Head of caudate nucleus (tissue), 42 donors: ENCODE data around the gene EFCAB12.

ENCODE experiments used
- DNase-seq, 42 donors: peaks; one replicate each; pipeline versions ENCODE4 v3.0.0 to v3.0.0-alpha.2; 2020 to 2021; ENCODE audit warnings: mixed read lengths in 7 of 42
- intact Hi-C: fragments of 100-400 bp; cut with DNase I; formaldehyde crosslinking; loops from one replicate; pipeline ENCODE4 v1.15.0; 2022

Gene EFCAB12

DNA sequence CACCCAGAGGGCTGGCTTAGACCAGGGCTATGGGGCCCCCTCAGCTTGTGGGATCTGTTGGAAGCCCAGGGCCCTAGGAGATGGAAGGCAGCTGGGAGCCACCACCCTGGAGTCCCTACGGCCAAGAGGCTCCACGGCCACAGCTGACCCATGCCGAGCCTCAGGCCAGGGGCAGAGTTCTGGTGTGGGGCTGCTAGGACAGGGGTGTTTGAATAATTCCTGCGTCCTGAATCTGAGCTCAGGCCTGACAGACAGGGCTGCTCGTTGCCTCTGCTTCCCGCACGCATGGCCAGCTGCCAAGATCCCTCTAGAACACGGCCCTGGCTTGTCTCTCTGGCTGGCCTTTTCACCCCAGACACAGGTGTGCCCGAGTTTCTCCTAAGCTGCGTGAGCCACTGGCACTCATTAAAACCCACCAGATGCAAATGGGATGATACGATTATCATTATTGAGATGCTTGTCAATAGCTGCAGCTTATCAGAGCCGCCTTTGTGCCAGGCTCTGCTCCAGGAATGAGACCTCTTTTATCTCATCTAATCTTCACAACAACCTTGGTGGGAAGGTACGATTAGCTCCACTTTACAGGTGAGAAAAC is 70.2 kb downstream of the EFCAB12 start:
- no peak for DNase-seq

DNA sequence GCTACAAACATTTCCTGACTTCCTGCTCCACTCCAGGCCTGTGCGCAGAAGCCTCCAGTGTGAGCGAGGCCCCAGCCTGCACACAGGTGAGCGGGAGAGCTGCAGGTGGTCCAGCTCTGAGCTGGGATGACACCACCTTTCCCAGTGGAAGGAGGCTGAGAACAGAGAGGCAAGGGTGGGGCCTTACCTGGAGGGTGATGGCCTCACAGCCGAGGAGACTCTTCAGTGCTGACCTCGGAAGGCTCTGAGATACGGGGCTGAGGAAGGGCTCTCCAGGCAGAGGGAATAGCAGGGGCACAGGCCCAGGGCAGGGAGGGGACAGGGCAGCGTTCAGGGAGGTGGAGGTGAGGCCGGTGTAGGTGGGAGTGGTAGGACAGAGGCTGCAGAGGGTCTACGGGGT is 70.8 kb downstream of the EFCAB12 start:
- DNase-seq, result no peak
- intact Hi-C loops, result no loop called here

More for the DNA sequence above, 70.2 kb downstream of the EFCAB12 start:
- intact Hi-C loops, result no loop called here

DNA sequence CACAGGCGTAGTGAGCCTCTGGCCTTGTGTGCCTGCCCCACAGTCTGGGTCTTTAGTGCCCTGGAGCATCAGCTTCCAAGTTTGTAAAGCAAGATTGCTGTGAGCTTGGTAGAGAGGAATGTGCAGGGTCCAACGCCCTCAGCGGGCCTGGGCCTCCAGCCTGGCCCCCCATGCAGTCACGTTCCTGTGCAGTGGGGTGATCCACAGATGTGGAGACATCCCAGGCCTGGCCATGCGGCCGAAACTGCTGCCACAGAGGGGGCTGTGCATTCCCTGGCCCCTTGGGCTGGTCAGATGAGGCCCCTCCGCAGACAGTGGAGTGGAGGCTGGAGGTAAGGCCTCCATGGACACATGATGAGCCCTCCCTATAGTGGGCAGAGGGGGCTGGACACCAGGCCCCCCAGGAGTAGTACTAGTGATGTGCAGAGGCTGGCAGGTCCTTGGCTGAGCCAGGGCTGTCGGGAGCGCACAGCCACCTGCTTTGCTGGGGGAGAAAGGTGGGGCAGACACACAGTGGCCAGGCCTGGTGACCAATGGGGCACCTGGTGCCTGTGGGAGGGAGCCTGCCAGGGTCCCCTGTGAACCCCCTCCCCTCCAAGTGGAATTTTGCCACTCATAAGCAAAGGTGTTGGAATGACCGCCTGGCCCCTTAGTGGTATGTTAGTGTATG is 71.5 kb downstream of the EFCAB12 start:
- DNase-seq, result no peak
- intact Hi-C loops, result no loop called here

DNA sequence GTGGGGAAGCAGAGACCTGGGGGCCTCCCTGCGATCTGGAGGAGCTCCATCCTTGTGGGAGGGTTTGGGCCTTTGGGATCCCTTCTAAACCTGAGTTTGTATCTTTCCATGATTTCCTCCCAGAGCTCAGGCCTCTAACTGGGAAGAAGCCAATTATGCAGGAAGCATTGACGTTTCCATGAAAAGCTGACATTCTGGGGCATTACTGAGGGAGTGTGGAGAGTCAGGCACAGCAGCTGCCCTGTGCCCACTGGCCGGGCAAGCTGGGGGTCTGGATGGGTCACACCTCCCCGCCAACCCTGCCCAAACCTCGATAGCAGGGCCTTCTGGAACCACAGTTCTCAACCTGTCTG is 74.9 kb downstream of the EFCAB12 start:
- intact Hi-C loops, result no loop called here
- DNase-seq, result no peak

DNA sequence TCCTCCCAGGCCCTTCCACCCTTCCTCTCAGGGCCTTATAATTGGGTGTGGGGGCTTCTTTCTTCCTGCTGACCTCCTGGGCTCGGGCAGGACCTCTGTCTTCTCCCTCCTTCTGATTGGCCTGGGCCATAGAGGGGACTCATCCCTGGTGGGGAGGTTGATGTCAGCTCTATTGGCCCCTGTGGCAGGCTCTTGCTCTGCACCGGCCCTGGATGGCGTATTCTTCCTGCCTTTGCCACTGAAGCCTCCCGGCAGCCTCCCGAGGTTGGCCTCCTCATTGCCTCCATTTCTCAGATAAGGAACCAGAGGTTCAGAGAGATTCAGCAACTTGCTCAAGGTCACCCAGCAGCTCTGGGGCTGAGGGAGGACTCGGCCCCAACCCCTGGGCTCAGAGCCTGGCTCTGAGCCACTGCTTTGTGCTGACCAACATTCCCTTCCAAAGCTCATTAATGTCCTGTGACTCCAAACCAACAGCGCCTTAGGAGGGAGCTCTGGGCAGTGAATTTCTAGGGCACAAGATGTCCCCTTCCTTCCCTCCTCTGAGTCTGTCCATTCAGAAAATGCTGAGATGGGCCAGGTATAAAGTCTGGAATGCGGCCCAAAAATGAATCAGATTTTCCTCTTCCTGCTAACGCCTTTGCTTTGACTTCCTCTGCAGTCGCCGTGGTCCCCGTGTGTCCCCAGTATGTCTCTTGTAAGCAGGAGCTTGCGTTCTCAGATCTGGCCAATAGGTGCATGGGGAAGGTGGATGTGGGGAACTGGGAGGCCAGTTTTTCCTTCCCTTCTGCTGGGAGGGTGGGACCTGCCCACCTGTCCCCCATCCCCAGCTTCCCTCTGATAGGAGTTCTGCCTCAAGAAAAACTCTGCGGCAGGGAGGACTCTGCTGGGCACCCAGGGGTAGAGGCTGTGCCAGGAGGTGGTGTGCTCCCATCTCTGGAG is 75.5 kb downstream of the EFCAB12 start:
- DNase-seq, result no peak
- intact Hi-C loops, result no loop called here

DNA sequence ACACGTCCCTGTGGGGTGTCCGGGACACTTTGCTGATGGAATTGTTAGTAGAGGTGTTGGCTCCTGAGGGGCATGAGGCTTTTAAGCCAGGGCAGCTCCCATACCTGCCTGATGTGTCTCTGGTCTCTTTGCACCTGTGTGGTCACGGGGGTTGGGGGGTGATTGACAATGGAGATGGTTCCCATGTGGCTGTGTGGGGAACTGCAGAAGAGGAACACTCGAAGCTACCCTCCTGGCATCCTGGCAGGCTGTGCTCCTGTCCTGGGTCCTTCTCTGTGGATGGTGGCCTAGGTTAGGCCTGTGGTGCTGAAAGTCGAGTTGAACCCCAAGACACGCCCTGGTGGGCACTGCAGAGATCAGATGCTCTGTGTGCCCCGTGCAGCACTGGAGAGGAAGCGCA is 76.4 kb downstream of the EFCAB12 start:
- intact Hi-C loops, result no loop called here
- DNase-seq, result no peak
